CD14-positive monocyte (primary cell): ENCODE data around the gene C4B. TPM values are rescaled to one million over a fixed set of nuclear protein-coding genes. Genes with fewer than 3 reads are reported as not detected.

Experiments used
- DNase-seq, 3 donors: peaks; one replicate each; pipeline ENCODE4 v3.0.0-alpha.2; 2011 to 2022
- H2AFZ ChIP-seq: 2 replicates; pipeline ENCODE4 v1.6.0; 2012; ENCODE audit warnings: mild to moderate bottlenecking, low read depth, low read length, inconsistent platforms; ENCODE audit not compliant: insufficient read depth, poor library complexity, severe bottlenecking
- H3K27ac ChIP-seq, 2 donors: 1 replicate in 1 of 2; 2 replicates in 1 of 2; pipeline ENCODE4 v1.5.1; 2012 to 2013; ENCODE audit warnings: low read length in 2 of 2, control low read depth in 1 of 2, inconsistent platforms in 1 of 2, low read depth in 1 of 2, mild to moderate bottlenecking in 1 of 2
- H3K27me3 ChIP-seq, 2 donors: one replicate each; pipeline versions ENCODE4 v1.6.0 to v1.6.1; 2011 to 2013; ENCODE audit warnings: low read length in 2 of 2; ENCODE audit not compliant: control insufficient read depth in 2 of 2, insufficient read depth in 2 of 2
- H3K36me3 ChIP-seq, 2 donors: replicated peaks in 1 of 2; 1 replicate in 1 of 2; 2 replicates in 1 of 2; pipeline versions ENCODE4 v1.5.1 to v1.6.1; 2012 to 2013; ENCODE audit warnings: low read length in 2 of 2, control low read depth in 1 of 2, inconsistent platforms in 1 of 2, mild to moderate bottlenecking in 1 of 2; ENCODE audit not compliant: insufficient read depth in 2 of 2, control insufficient read depth in 1 of 2
- H3K4me1 ChIP-seq, 2 donors: 1 replicate in 1 of 2; 2 replicates in 1 of 2; pipeline versions ENCODE4 v1.5.1 to v1.6.1; 2012 to 2013; ENCODE audit warnings: low read length in 2 of 2, control low read depth in 1 of 2, inconsistent platforms in 1 of 2, mild to moderate bottlenecking in 1 of 2, moderate library complexity in 1 of 2; ENCODE audit not compliant: insufficient read depth in 2 of 2, control insufficient read depth in 1 of 2
- H3K4me2 ChIP-seq: replicated peaks from 2 replicates; pipeline ENCODE3; 2012; ENCODE audit warnings: low read length, moderate library complexity, mild to moderate bottlenecking; ENCODE audit not compliant: poor library complexity, severe bottlenecking; ENCODE audit errors: extremely low read depth
- H3K4me3 ChIP-seq, 3 experiments: fragments of 200-600 bp in 1 of 3; sonication (generic) in 1 of 3; replicated peaks in 1 of 3; 1 replicate in 2 of 3; 2 replicates in 1 of 3; pipeline ENCODE4 v1.5.1; 2011 to 2013; ENCODE audit warnings: low read length in 3 of 3, mild to moderate bottlenecking in 3 of 3, control low read depth in 2 of 3, low read depth in 2 of 3, inconsistent platforms in 1 of 3, moderate library complexity in 1 of 3
- H3K79me2 ChIP-seq: 2 replicates; pipeline ENCODE4 v1.6.0; 2012; ENCODE audit warnings: mild to moderate bottlenecking, control low read depth, inconsistent platforms, low read length, moderate library complexity; ENCODE audit not compliant: insufficient read depth
- H3K9ac ChIP-seq: 2 replicates; pipeline ENCODE4 v1.6.0; 2017; ENCODE audit warnings: low read length, mild to moderate bottlenecking; ENCODE audit not compliant: insufficient read depth, poor library complexity, severe bottlenecking
- H3K9me3 ChIP-seq, 2 donors: replicated peaks in 1 of 2; 1 replicate in 1 of 2; 2 replicates in 1 of 2; pipeline versions ENCODE4 v1.5.1 to v1.6.1; 2012 to 2013; ENCODE audit warnings: low read length in 2 of 2, control low read depth in 1 of 2; ENCODE audit not compliant: control insufficient read depth in 1 of 2, insufficient read depth in 1 of 2
- H4K20me1 ChIP-seq: 2 replicates; pipeline ENCODE4 v1.6.0; 2012; ENCODE audit warnings: mild to moderate bottlenecking, low read length, control low read depth, moderate library complexity; ENCODE audit not compliant: insufficient read depth
- H3K27ac Mint-ChIP-seq, 7 donors: one replicate each; pipeline ENCODE4 v1.8.0; 2020; ENCODE audit warnings: mild to moderate bottlenecking in 7 of 7, mixed read lengths in 7 of 7, moderate library complexity in 6 of 7, inconsistent platforms in 2 of 7
- H3K27me3 Mint-ChIP-seq, 3 donors: one replicate each; pipeline ENCODE4 v1.8.0; 2021 to 2022; ENCODE audit warnings: low read depth in 3 of 3, mild to moderate bottlenecking in 3 of 3, mixed read lengths in 3 of 3, moderate library complexity in 3 of 3, inconsistent platforms in 1 of 3
- H3K36me3 Mint-ChIP-seq, 2 donors: one replicate each; pipeline ENCODE4 v1.8.0; 2020; ENCODE audit warnings: mixed read lengths in 2 of 2, inconsistent platforms in 1 of 2, mild to moderate bottlenecking in 1 of 2
- H3K4me1 Mint-ChIP-seq: one replicate; pipeline ENCODE4 v1.8.0; 2020; ENCODE audit warnings: mild to moderate bottlenecking, mixed read lengths
- H3K4me3 Mint-ChIP-seq, 2 donors: one replicate each; pipeline ENCODE4 v1.8.0; 2020; ENCODE audit warnings: mild to moderate bottlenecking in 2 of 2, mixed read lengths in 2 of 2, moderate library complexity in 1 of 2
- H3K9me3 Mint-ChIP-seq, 7 donors: one replicate each; pipeline ENCODE4 v1.8.0; 2020 to 2022; ENCODE audit warnings: mixed read lengths in 7 of 7, mild to moderate bottlenecking in 6 of 7, moderate library complexity in 6 of 7, inconsistent platforms in 2 of 7
- CTCF ChIP-seq: fragments of 200-600 bp; IDR thresholded peaks from one replicate; pipeline ENCODE4 v1.8.0; 2022; ENCODE audit warnings: antibody characterized with exemption, mild to moderate bottlenecking
- WGBS: methylation state at CpG from one replicate; pipeline ENCODE4 v1.1.5; 2013; ENCODE audit warnings: missing lambda C conversion rate; ENCODE audit not compliant: insufficient coverage; 5-methylcytosine and 5-hydroxymethylcytosine counted together
- intact Hi-C, 2 donors: fragments of 100-400 bp; cut with micrococcal nuclease; formaldehyde crosslinking; loops; one replicate each; pipeline versions ENCODE4 v1.15.0 to v1.15.1; 2023
- polyA plus RNA-seq, 3 donors: library from polyadenylated mRNA; depleted of rRNA in 1 of 3; unstranded in 2 of 3; stranded (reverse) in 1 of 3; fragments of 300-500 nt in 2 of 3; fragments of >200 nt in 1 of 3; fragmentation: Illumina TruSeq in 2 of 3; gene quantifications; 1 replicate in 2 of 3; 2 replicates in 1 of 3; pipeline ENCODE4 v1.2.3, GENCODE V29; 2012 to 2021

The C4B gene
- polyA plus RNA-seq, 3 donors = 0.18 to 11.6 TPM; not detected in 1

GRCh38 chr6:31971279-31971992 is 43.2 kb upstream of the C4B start:
- Histone ChIP-seq H3K79me2 (peaks cover 26% of the 10 kb centered on the region), H3K27ac (peak overlapping the region; percentile 88 to 99), H3K27me3 (no peaks in the 10 kb centered on the region), H3K4me2 (peak overlapping the region; percentile 96), H3K9me3 (no peaks in the 10 kb centered on the region), H4K20me1 (no peaks in the 10 kb centered on the region), H3K9ac (peak overlapping the region; percentile 91), H3K4me1 (peaks cover 20 to 26% of the 10 kb centered on the region in 2 donors), H3K4me3 (peak overlapping the region; percentile 75 to 85 (median 80)), H2AFZ (peak overlapping the region; percentile 90), H3K36me3 (peaks cover 36 to 43% of the 10 kb centered on the region in 2 donors)
- Mint-ChIP-seq H3K27ac (peak overlapping the region; percentile 99 to 100 (median 100)), H3K36me3 (peaks cover 42 to 54% of the 10 kb centered on the region in 2 donors), H3K27me3 (peaks cover 0 to 2% (median 0%) of the 10 kb centered on the region in 3 donors), H3K9me3 (peaks cover 0 to 4% (median 0%) of the 10 kb centered on the region in 7 donors), H3K4me3 (peak overlapping the region; percentile 92 to 96), H3K4me1 (peaks cover 29% of the 10 kb centered on the region)
- TF ChIP-seq CTCF = no peak
- 40% methylated on average over 14 of the region's 29 CpGs for WGBS
- no peak for DNase-seq
- intact Hi-C loops = no loop called here

GRCh38 chr6:31971993-31972708 is 42.4 kb upstream of the C4B start, which contains the start of gene DXO:
Gene DXO, minus strand, starts transcription at chr6:31972138. Its CDS starts 463 bp downstream, at chr6:31971675.
- intact Hi-C loops = loop anchor here in 1 of 2 donors (1.0 kb wide), 1 partner anchor 13 kb away; the partner anchor contains the start of gene SKIC2

More at GRCh38 chr6:31971993-31972708, 42.4 kb upstream of the C4B start, which contains the start of gene DXO:
- no peaks in the 10 kb centered on the region for H4K20me1 ChIP-seq
- H3K4me1 ChIP-seq = peaks cover 20 to 26% of the 10 kb centered on the region in 2 donors
- H3K4me2 ChIP-seq = peak within 1 kb of the TSS; percentile 96
- DNase-seq = peak; percentile 97 to 99 (median 99)
- Mint-ChIP-seq H3K4me1 (peaks cover 29% of the 10 kb centered on the region), H3K4me3 (peak within 1 kb of the TSS; percentile 92 to 96), H3K27me3 (peaks cover 0 to 2% (median 0%) of the 10 kb centered on the region in 3 donors), H3K36me3 (peaks cover 34 to 53% of the 10 kb centered on the region in 2 donors), H3K27ac (peak within 1 kb of the TSS; percentile 99 to 100 (median 100)), H3K9me3 (peaks cover 0 to 7% (median 0%) of the 10 kb centered on the region in 7 donors)
- H3K79me2 ChIP-seq = peaks cover 26% of the 10 kb centered on the region
- H2AFZ ChIP-seq = peak within 1 kb of the TSS; percentile 90
- WGBS = 0% methylated on average over 58 of the region's 62 CpGs
- H3K4me3 ChIP-seq = peak within 1 kb of the TSS; percentile 75 to 85 (median 80)
- H3K27ac ChIP-seq = peak within 1 kb of the TSS; percentile 88 to 99
- H3K27me3 ChIP-seq = no peaks in the 10 kb centered on the region
- H3K9me3 ChIP-seq = no peaks in the 10 kb centered on the region
- H3K36me3 ChIP-seq = peaks cover 29 to 36% of the 10 kb centered on the region in 2 donors
- H3K9ac ChIP-seq = peak within 1 kb of the TSS; percentile 91
- TF ChIP-seq CTCF = no peak
